GM12878 (cell line): Measurements from ENCODE around the gene OR5AU1. TPM values are rescaled to one million over a fixed set of nuclear protein-coding genes. Genes with fewer than 3 reads are reported as not detected.
A peak's percentile ranks its signal among the peaks of the same experiment; 100 is the strongest.

ENCODE experiments used
- ATAC-seq: fragments of 200-7000 bp; cut with Tn5 transposase; 3 replicates; pipeline ENCODE4 v1.9.1; 2020; ENCODE audit warnings: mild to moderate bottlenecking, moderate library complexity
- BruUV-seq: library from RNA; stranded (reverse); fragments of 400-500 nt; replicated peaks from 2 replicates; lab custom pipeline; 2021; lab: Mats Ljungman, UMichigan
- CTCF ChIA-PET: fragments of 300-600 bp; sonication (Branson Sonifier 250); formaldehyde crosslinking; extraction: SDS; loops from one replicate; lab custom pipeline; 2021; ENCODE audit warnings: inconsistent platforms; lab: Yijun Ruan, JAX
- POLR2A ChIA-PET: fragments of 350-600 bp; formaldehyde crosslinking; extraction: SDS; loops from one replicate; lab custom pipeline; 2021; ENCODE audit warnings: inconsistent platforms; lab: Charles Lee
- RAD21 ChIA-PET: fragments of 300-600 bp; sonication (Branson Sonifier 250); formaldehyde crosslinking; loops from one replicate; lab custom pipeline; 2023; ENCODE audit warnings: antibody characterized with exemption; ENCODE audit not compliant: unreplicated experiment; lab: Charles Lee
- SMC1A ChIA-PET: fragments of 300-600 bp; sonication (Branson Sonifier 250); formaldehyde crosslinking; loops from one replicate; lab custom pipeline; 2023; ENCODE audit not compliant: unreplicated experiment, uncharacterized antibody; lab: Charles Lee
- DNase-seq: peaks from one replicate; pipeline ENCODE4 v3.0.0-alpha.2; 2011; ENCODE audit warnings: low read depth, low spot score
- FAIRE-seq: peaks from 3 replicates; lab custom pipeline; 2011; peaks lifted over from hg19 to GRCh38; lab: Jason Lieb, UNC
- H2AFZ ChIP-seq: 2 replicates; pipeline ENCODE4 v1.6.0; 2011; ENCODE audit warnings: low read depth, low read length, control low read depth; ENCODE audit not compliant: control insufficient read depth
- H3K27ac ChIP-seq: 2 replicates; pipeline ENCODE4 v1.5.1; 2011; ENCODE audit warnings: control low read depth; ENCODE audit not compliant: control insufficient read depth, insufficient read depth
- H3K27me3 ChIP-seq, 2 experiments: replicated peaks in 1 of 2; 2 replicates each; pipeline versions ENCODE4 v1.6.0 to v1.6.1; 2011; ENCODE audit warnings: low read length in 1 of 2; ENCODE audit not compliant: control insufficient read depth in 2 of 2, insufficient read depth in 2 of 2
- H3K36me3 ChIP-seq, 2 experiments: 2 replicates each; pipeline ENCODE4 v1.5.1; 2011; ENCODE audit warnings: low read length in 1 of 2; ENCODE audit not compliant: control insufficient read depth in 2 of 2, insufficient read depth in 2 of 2
- H3K4me1 ChIP-seq: 2 replicates; pipeline ENCODE4 v1.6.1; 2011; ENCODE audit warnings: mild to moderate bottlenecking, low read length, moderate library complexity, mixed read lengths; ENCODE audit not compliant: control insufficient read depth, insufficient read depth
- H3K4me2 ChIP-seq: 2 replicates; pipeline ENCODE4 v1.6.0; 2011; ENCODE audit warnings: control low read depth; ENCODE audit not compliant: control insufficient read depth, insufficient read depth
- H3K4me3 ChIP-seq: fragments of 200-600 bp; sonication (generic); 2 replicates; pipeline ENCODE4 v1.5.1; 2016
- H3K79me2 ChIP-seq: 2 replicates; pipeline ENCODE4 v1.6.0; 2011; ENCODE audit warnings: low read length; ENCODE audit not compliant: control insufficient read depth, insufficient read depth
- H3K9ac ChIP-seq: 2 replicates; pipeline ENCODE4 v1.8.0; 2011; ENCODE audit warnings: low read length, control low read depth, mixed read lengths; ENCODE audit not compliant: control insufficient read depth, insufficient read depth
- H3K9me3 ChIP-seq: replicated peaks from 3 replicates; pipeline ENCODE4 v1.5.1; 2011; ENCODE audit warnings: mild to moderate bottlenecking, low read length; ENCODE audit not compliant: control insufficient read depth, insufficient read depth
- H4K20me1 ChIP-seq: 2 replicates; pipeline ENCODE4 v1.6.0; 2011; ENCODE audit not compliant: control insufficient read depth, insufficient read depth
- ATF7 ChIP-seq: fragments of 450-650 bp; IDR thresholded peaks from 2 replicates; pipeline ENCODE4 v1.6.1; 2016; ENCODE audit warnings: low read depth, mild to moderate bottlenecking
- CHD2 ChIP-seq: IDR thresholded peaks from 2 replicates; pipeline ENCODE4 v1.6.1; 2011; ENCODE audit warnings: low read depth, low read length, improper control_type of control experiment, borderline replicate concordance
- EP300 ChIP-seq, 2 experiments: fragments of 150-350 bp in 1 of 2; IDR thresholded peaks; 2 replicates each; pipeline ENCODE4 v1.6.1; 2011 to 2012; ENCODE audit warnings: low read depth in 2 of 2, low read length in 2 of 2, borderline replicate concordance in 1 of 2, improper control_type of control experiment in 1 of 2, inconsistent platforms in 1 of 2; ENCODE audit not compliant: control insufficient read depth in 1 of 2
- KDM1A ChIP-seq: fragments of 200-600 bp; sonication (generic); IDR thresholded peaks from 2 replicates; pipeline ENCODE4 v1.6.1; 2016; ENCODE audit warnings: borderline replicate concordance
- NR2C1 ChIP-seq: fragments of 450-650 bp; IDR thresholded peaks from 2 replicates; pipeline ENCODE4 v1.6.1; 2017; ENCODE audit warnings: antibody characterized with exemption, mild to moderate bottlenecking, moderate library complexity
- NR2F1 ChIP-seq: fragments of 450-650 bp; conservative IDR thresholded peaks from 2 replicates; pipeline ENCODE4 v1.6.1; 2017; ENCODE audit warnings: mild to moderate bottlenecking
- POLR2AphosphoS5 ChIP-seq: IDR thresholded peaks from 2 replicates; pipeline ENCODE4 v1.6.1; 2011; ENCODE audit warnings: mild to moderate bottlenecking, low read length, inconsistent platforms
- RAD21 ChIP-seq: IDR thresholded peaks from 2 replicates; pipeline ENCODE4 v1.6.1; 2011; ENCODE audit warnings: mild to moderate bottlenecking, low read depth, low read length, moderate library complexity; ENCODE audit not compliant: insufficient read depth
- RUNX3 ChIP-seq: IDR thresholded peaks from 2 replicates; pipeline ENCODE4 v1.6.1; 2012; ENCODE audit warnings: low read length, inconsistent platforms
- SMARCA5 ChIP-seq: fragments of 450-650 bp; IDR thresholded peaks from 2 replicates; pipeline ENCODE4 v1.6.1; 2017; ENCODE audit warnings: mild to moderate bottlenecking
- SMC3 ChIP-seq: IDR thresholded peaks from 2 replicates; pipeline ENCODE4 v1.6.1; 2011; ENCODE audit warnings: low read length, improper control_type of control experiment, borderline replicate concordance
- STAT1 ChIP-seq: fragments of 450-650 bp; conservative IDR thresholded peaks from 2 replicates; pipeline ENCODE4 v1.6.1; 2014; ENCODE audit warnings: antibody characterized with exemption, mild to moderate bottlenecking
- SUPT20H ChIP-seq: IDR thresholded peaks from 2 replicates; pipeline ENCODE4 v1.6.1; 2011; ENCODE audit warnings: low read depth, mild to moderate bottlenecking, low read length, moderate library complexity, borderline replicate concordance; ENCODE audit not compliant: control insufficient read depth
- YY1 ChIP-seq: IDR thresholded peaks from 2 replicates; pipeline ENCODE4 v1.6.1; 2011; ENCODE audit warnings: low read depth, mild to moderate bottlenecking, low read length
- WGBS: methylation state at CpG from one replicate; pipeline ENCODE4 v1.1.6; 2016; ENCODE audit warnings: low lambda C conversion rate; ENCODE audit not compliant: insufficient replicate concordance, insufficient coverage; ENCODE audit errors: missing lambda C conversion rate; 5-methylcytosine and 5-hydroxymethylcytosine counted together
- in situ Hi-C: fragments of 300-500 bp; cut with MboI; formaldehyde crosslinking; loops from 9 replicates; pipeline ENCODE4 v1.14.3; 2018; ENCODE audit warnings: mixed read lengths
- intact Hi-C: fragments of 100-400 bp; cut with micrococcal nuclease; formaldehyde crosslinking; loops from one replicate; pipeline ENCODE4 v1.14.2; 2022; ENCODE audit not compliant: unreplicated experiment
- polyA plus RNA-seq, 11 experiments: library from polyadenylated mRNA; depleted of rRNA in 4 of 11; unstranded in 6 of 11; stranded (reverse) in 5 of 11; fragments of >200 nt; fragmentation: Nextera tagmentation in 4 of 11; fragmentation: Illumina TruSeq in 1 of 11; extraction: Ambion mirVana in 4 of 11; extraction: Trizol in 1 of 11; gene quantifications; 1 replicate in 1 of 11; 2 replicates in 10 of 11; pipeline versions ENCODE4 v1.2.1 to v1.2.3, GENCODE V29; 2011 to 2016; ENCODE audit warnings: inconsistent platforms in 2 of 11, missing spikeins in 2 of 11, low read depth in 1 of 11
- total RNA-seq, 4 experiments: library from RNA; depleted of rRNA in 3 of 4; stranded (reverse); fragments of >200 nt in 3 of 4; fragmentation: Illumina TruSeq in 1 of 4; extraction: Trizol in 1 of 4; gene quantifications; 2 replicates each; pipeline versions ENCODE4 v1.2.1 to v1.2.3, GENCODE V29; 2013 to 2021
- TF ChIP-seq, protein P1 (sequence below): fragments of 450-650 bp; IDR thresholded peaks from 2 replicates; pipeline ENCODE4 v1.6.1; 2016; ENCODE audit warnings: mild to moderate bottlenecking
- TF ChIP-seq, protein P2 (sequence below), 3 experiments: IDR thresholded peaks in 2 of 3; conservative IDR thresholded peaks in 1 of 3; 2 replicates each; pipeline ENCODE4 v1.5.1; 2011; ENCODE audit warnings: low read depth in 3 of 3, low read length in 3 of 3, mild to moderate bottlenecking in 3 of 3, control low read depth in 2 of 3, moderate library complexity in 2 of 3, inconsistent platforms in 1 of 3, mixed read lengths in 1 of 3; ENCODE audit not compliant: control insufficient read depth in 2 of 3, insufficient read depth in 1 of 3; ENCODE audit errors: extremely low read depth in 1 of 3
- TF ChIP-seq, protein P3 (sequence below): IDR thresholded peaks from 2 replicates; pipeline ENCODE4 v1.6.1; 2011; ENCODE audit warnings: borderline replicate concordance, low read depth, mild to moderate bottlenecking, moderate library complexity, low read length; ENCODE audit not compliant: insufficient read depth, poor library complexity, severe bottlenecking

OR5AU1 gene
- total and polyA plus RNA-seq, 10 of the 15 experiments (the other 5 are each of a cell fraction or from before 2014, with no cell fraction given) = not detected

DNA sequence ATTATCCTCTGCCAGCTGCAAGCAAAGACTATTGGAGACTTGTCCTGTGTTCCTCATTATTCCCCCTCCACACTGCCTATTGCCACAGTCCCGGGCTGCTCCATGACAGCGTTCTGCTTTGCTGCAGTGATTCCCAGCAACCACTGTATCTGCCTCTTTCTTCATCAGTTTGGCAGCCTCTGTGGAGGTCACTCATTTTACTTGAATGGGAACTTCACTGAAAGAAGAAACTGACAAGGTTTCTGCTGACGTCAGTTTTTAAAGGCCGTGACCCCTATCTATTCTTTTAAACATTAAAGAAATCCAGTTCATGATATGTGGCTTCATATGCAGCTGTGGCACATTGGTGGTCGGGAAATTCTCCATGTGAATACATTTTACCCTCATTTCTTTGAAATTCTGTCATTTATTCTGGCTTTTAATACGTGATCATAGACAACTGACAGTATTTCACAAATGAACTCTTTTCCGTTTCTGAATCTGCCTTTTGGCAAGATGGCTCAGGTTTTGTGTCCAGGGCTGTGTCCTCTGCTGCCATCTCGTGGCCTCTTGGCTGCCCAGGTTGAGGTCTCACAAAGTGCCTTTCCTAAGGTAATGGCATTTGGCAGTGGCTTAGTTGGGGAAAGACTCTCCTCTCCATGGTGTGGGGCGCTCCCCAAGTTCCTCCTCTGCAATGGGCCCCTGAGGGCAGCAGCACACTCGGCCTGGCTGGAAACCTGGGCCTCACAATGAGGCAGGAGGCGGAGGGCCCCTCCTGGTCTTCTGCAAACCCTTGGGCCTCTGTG lies 49.2 kb downstream of the OR5AU1 start:
- in situ Hi-C loops (no loop called here), intact Hi-C loops (loop anchor here (1.0 kb wide), 1 partner anchor 14 kb away; no protein-coding TSS in a partner anchor)
- RAD21 ChIA-PET = interaction anchor here (2.8 to 3.2 kb wide), 2 partner anchors 14 to 92 kb away, joined by 5 to 10 read pairs; no protein-coding TSS in a partner anchor
- H3K4me1 ChIP-seq = peaks cover 37% of the 10 kb centered on the region
- no peaks in the 10 kb centered on the region for H3K27me3 ChIP-seq
- POLR2A ChIA-PET = interaction anchor here (0.6 to 4.1 kb wide), 2 partner anchors 36 to 351 kb away, joined by 7 to 21 read pairs; partner anchors contain the start of gene ARHGEF40
- BruUV-seq = no TSS peak
- no peaks in the 10 kb centered on the region; the same call in 1 of the 2 replicates for H3K79me2 ChIP-seq
- no peak overlapping the region for H3K27ac ChIP-seq
- no peak for DNase-seq
- FAIRE-seq = peak; percentile 59
- no peaks in the 10 kb centered on the region for H3K36me3 ChIP-seq
- H3K9me3 ChIP-seq = no peaks in the 10 kb centered on the region; the same call in 2 of the 3 replicates
- SMC1A ChIA-PET = interaction anchor here (1.4 to 8.3 kb wide), 4 partner anchors 12 to 93 kb away, joined by 3 to 99 read pairs (median 44); no protein-coding TSS in a partner anchor
- 28% methylated on average over 11 of the region's 11 CpGs for WGBS
- no peak overlapping the region for H3K4me3 ChIP-seq
- H2AFZ ChIP-seq = peak overlapping the region; percentile 77
- no peaks in the 10 kb centered on the region for H4K20me1 ChIP-seq
- CTCF ChIA-PET = interaction anchor here (1.2 to 10.6 kb wide), 9 partner anchors 11 to 392 kb away, joined by 3 to 253 read pairs (median 61); partner anchors contain the start of genes ARHGEF40 and RNASE13
- TF ChIP-seq SUPT20H (no peak), STAT1 (0 out of 2 replicates have a peak, but pooled peaks have one; percentile 43), YY1 (peak; percentile 90), SMC3 (peak; percentile 86), RUNX3 (peak; percentile 46; the same call in 1 of the 2 replicates), SMARCA5 (peak; percentile 67), ATF7 (peak; percentile 68), EP300 (IDR thresholded peaks at IDR 0.05; ENCODE audit: borderline replicate concordance in 1 of 2, control insufficient read depth in 1 of 2, low read depth in 2 of 2, low read length in 2 of 2) (0 out of 4 replicates have a peak, but pooled peaks of 1 of the 2 experiments have one; percentile 11), NR2C1 (0 out of 2 replicates have a peak, but pooled peaks have one; percentile 35), RAD21 (peak; percentile 80), POLR2AphosphoS5 (no peak), CHD2 (0 out of 2 replicates have a peak, but pooled peaks have one; percentile 29), NR2F1 (peak; percentile 91), KDM1A (no peak)
- TF ChIP-seq, protein P1, sequence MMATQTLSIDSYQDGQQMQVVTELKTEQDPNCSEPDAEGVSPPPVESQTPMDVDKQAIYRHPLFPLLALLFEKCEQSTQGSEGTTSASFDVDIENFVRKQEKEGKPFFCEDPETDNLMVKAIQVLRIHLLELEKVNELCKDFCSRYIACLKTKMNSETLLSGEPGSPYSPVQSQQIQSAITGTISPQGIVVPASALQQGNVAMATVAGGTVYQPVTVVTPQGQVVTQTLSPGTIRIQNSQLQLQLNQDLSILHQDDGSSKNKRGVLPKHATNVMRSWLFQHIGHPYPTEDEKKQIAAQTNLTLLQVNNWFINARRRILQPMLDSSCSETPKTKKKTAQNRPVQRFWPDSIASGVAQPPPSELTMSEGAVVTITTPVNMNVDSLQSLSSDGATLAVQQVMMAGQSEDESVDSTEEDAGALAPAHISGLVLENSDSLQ = peak; percentile 34; the same call in 1 of the 2 replicates
- TF ChIP-seq, protein P2, sequence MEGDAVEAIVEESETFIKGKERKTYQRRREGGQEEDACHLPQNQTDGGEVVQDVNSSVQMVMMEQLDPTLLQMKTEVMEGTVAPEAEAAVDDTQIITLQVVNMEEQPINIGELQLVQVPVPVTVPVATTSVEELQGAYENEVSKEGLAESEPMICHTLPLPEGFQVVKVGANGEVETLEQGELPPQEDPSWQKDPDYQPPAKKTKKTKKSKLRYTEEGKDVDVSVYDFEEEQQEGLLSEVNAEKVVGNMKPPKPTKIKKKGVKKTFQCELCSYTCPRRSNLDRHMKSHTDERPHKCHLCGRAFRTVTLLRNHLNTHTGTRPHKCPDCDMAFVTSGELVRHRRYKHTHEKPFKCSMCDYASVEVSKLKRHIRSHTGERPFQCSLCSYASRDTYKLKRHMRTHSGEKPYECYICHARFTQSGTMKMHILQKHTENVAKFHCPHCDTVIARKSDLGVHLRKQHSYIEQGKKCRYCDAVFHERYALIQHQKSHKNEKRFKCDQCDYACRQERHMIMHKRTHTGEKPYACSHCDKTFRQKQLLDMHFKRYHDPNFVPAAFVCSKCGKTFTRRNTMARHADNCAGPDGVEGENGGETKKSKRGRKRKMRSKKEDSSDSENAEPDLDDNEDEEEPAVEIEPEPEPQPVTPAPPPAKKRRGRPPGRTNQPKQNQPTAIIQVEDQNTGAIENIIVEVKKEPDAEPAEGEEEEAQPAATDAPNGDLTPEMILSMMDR (IDR thresholded peaks at IDR 0.05 in 2 of 3, conservative IDR thresholded peaks at IDR 0.05 in 1 of 3; ENCODE audit: control insufficient read depth in 2 of 3, extremely low read depth in 1 of 3, insufficient read depth in 1 of 3, low read depth in 3 of 3, low read length in 3 of 3) = peak; percentile 94 to 97 (median 94)
- TF ChIP-seq, protein P3, sequence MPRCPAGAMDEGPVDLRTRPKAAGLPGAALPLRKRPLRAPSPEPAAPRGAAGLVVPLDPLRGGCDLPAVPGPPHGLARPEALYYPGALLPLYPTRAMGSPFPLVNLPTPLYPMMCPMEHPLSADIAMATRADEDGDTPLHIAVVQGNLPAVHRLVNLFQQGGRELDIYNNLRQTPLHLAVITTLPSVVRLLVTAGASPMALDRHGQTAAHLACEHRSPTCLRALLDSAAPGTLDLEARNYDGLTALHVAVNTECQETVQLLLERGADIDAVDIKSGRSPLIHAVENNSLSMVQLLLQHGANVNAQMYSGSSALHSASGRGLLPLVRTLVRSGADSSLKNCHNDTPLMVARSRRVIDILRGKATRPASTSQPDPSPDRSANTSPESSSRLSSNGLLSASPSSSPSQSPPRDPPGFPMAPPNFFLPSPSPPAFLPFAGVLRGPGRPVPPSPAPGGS = no peak
- H3K4me2 ChIP-seq = no peak overlapping the region
- no peak overlapping the region; the same call in 1 of the 2 replicates for H3K9ac ChIP-seq
- ATAC-seq = peak; percentile 35
